ENCODE data around the gene TXK.

DNA sequence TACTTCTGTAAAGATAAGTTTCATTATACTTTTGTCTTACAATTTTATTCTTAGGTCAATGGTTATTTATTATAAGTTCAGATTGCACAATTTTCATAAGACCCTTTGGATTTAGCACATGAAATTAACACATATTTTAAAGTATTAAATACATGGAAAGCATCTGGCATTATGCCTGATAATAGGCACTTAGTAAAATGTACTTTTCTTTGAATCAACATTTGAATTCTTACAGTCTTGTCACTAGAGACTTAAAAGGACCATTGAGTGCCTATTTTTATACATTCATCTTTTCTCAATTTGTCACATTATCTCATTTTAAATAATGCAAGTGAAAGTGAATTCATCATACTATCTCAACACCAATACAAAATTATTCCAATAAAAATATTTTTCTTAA, 94.5 kb downstream of the TXK start:
- TF ChIP-seq, protein P1, sequence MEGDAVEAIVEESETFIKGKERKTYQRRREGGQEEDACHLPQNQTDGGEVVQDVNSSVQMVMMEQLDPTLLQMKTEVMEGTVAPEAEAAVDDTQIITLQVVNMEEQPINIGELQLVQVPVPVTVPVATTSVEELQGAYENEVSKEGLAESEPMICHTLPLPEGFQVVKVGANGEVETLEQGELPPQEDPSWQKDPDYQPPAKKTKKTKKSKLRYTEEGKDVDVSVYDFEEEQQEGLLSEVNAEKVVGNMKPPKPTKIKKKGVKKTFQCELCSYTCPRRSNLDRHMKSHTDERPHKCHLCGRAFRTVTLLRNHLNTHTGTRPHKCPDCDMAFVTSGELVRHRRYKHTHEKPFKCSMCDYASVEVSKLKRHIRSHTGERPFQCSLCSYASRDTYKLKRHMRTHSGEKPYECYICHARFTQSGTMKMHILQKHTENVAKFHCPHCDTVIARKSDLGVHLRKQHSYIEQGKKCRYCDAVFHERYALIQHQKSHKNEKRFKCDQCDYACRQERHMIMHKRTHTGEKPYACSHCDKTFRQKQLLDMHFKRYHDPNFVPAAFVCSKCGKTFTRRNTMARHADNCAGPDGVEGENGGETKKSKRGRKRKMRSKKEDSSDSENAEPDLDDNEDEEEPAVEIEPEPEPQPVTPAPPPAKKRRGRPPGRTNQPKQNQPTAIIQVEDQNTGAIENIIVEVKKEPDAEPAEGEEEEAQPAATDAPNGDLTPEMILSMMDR (IDR thresholded peaks at IDR 0.05; ENCODE audit: insufficient read depth, low read length, poor library complexity, severe bottlenecking): no peak
- no peak for TF ChIP-seq EZH2phosphoT487 (conservative IDR thresholded peaks at IDR 0.05; ENCODE audit: low read length)
